ENCODE measurements around the gene NFIB.
A peak's percentile ranks its signal among the peaks of the same experiment; 100 is the strongest.

The NFIB gene

GRCh38 chr9:14344053-14344524, 30.1 kb upstream of the NFIB start:
- DNase-seq = no peak

- DNase-seq = no peak
These were observed 29.5 kb upstream of the NFIB start for GRCh38 chr9:14343261-14344031.

- no peak for DNase-seq
These were observed 28.8 kb upstream of the NFIB start for GRCh38 chr9:14342736-14343135.

GRCh38 chr9:14341437-14342122, 27.6 kb upstream of the NFIB start:
- no peak for DNase-seq

- no peak for DNase-seq
These were observed 27.1 kb upstream of the NFIB start for GRCh38 chr9:14340994-14341393.

GRCh38 chr9:14340219-14340873, 26.4 kb upstream of the NFIB start:
- no peak for DNase-seq

- no peak for DNase-seq
These were observed 25.8 kb upstream of the NFIB start for GRCh38 chr9:14339746-14340145.

- no peak for DNase-seq
These were observed 23.7 kb upstream of the NFIB start for GRCh38 chr9:14337615-14338014.

GRCh38 chr9:14336244-14336643, 22.3 kb upstream of the NFIB start:
- DNase-seq = no peak

GRCh38 chr9:14331120-14331519, 17.2 kb upstream of the NFIB start:
- no peak for DNase-seq

- no peak for DNase-seq
These were observed 13.1 kb upstream of the NFIB start for GRCh38 chr9:14327036-14327435.

GRCh38 chr9:14326264-14326826, 12.4 kb upstream of the NFIB start:
- DNase-seq = no peak

GRCh38 chr9:14325147-14325546, 11.2 kb upstream of the NFIB start:
- DNase-seq = no peak

- no peak for DNase-seq
These were observed 10.2 kb upstream of the NFIB start for GRCh38 chr9:14323985-14324650.

GRCh38 chr9:14323083-14323971, 9.4 kb upstream of the NFIB start:
- no peak for DNase-seq

- peak; percentile 50 to 60 for DNase-seq
These were observed 8.5 kb upstream of the NFIB start for GRCh38 chr9:14322211-14323082.

GRCh38 chr9:14321517-14322130, 7.7 kb upstream of the NFIB start:
- no peak for DNase-seq

- DNase-seq = no peak
These were observed 6.6 kb upstream of the NFIB start for GRCh38 chr9:14320271-14321181.

- no peak for DNase-seq
These were observed 5.1 kb upstream of the NFIB start for GRCh38 chr9:14318934-14319580.

All from activated CD4-positive, alpha-beta T cell treated with anti-CD3 and anti-CD28 coated beads, Interleukin-2, amount 50 U/mL, for 4 hours (primary cell).